Brain microvascular endothelial cell (primary cell): ENCODE data around the gene ZBED2.

Source experiments
- DNase-seq: peaks from one replicate; pipeline ENCODE4 v3.0.0-alpha.2; 2020
- H3K27ac ChIP-seq: fragments of 250-450 bp; sonication (Bioruptor Pico); 2 replicates; pipeline ENCODE4 v1.5.1; 2020; ENCODE audit warnings: mild to moderate bottlenecking, moderate library complexity
- H3K27me3 ChIP-seq: fragments of 250-450 bp; sonication (Bioruptor Pico); replicated peaks from 2 replicates; pipeline ENCODE4 v1.5.1; 2020; ENCODE audit warnings: mild to moderate bottlenecking
- H3K36me3 ChIP-seq: fragments of 250-450 bp; sonication (Bioruptor Pico); replicated peaks from 2 replicates; pipeline ENCODE4 v1.5.1; 2020; ENCODE audit warnings: mild to moderate bottlenecking
- H3K4me3 ChIP-seq: 2 replicates; pipeline ENCODE4 v1.5.1; 2011; ENCODE audit warnings: low read depth, mild to moderate bottlenecking, control low read depth, low read length, moderate library complexity
- CTCF ChIP-seq: IDR thresholded peaks from 2 replicates; pipeline ENCODE4 v1.5.1; 2011; ENCODE audit warnings: low read depth, mild to moderate bottlenecking, moderate library complexity, low read length, control low read depth, inconsistent platforms; ENCODE audit errors: missing control alignments
- in situ Hi-C: cut with HindIII; loops from 2 replicates; pipeline ENCODE4 v1.10.0; 2017; ENCODE audit warnings: low sequenced_read_pairs, low pct_ligation_motif_present

ZBED2 gene

GRCh38 chr3:111607240-111607920 is 12.2 kb upstream of the ZBED2 start:
- no peak for DNase-seq
- H3K27me3 ChIP-seq = no peaks in the 10 kb centered on the region
- H3K36me3 ChIP-seq = no peaks in the 10 kb centered on the region
- no peak overlapping the region for H3K4me3 ChIP-seq
- in situ Hi-C loops = no loop called here
- no peak overlapping the region for H3K27ac ChIP-seq
- no peak for TF ChIP-seq CTCF

- Histone ChIP-seq H3K27me3 (no peaks in the 10 kb centered on the region), H3K4me3 (no peak overlapping the region), H3K27ac (no peak overlapping the region), H3K36me3 (no peaks in the 10 kb centered on the region)
- in situ Hi-C loops = no loop called here
- DNase-seq = no peak
- no peak for TF ChIP-seq CTCF
Measured at GRCh38 chr3:111605493-111605892, 10.3 kb upstream of the ZBED2 start.

GRCh38 chr3:111605018-111605417 is 9.9 kb upstream of the ZBED2 start:
- no peak for DNase-seq
- TF ChIP-seq CTCF = no peak
- in situ Hi-C loops = no loop called here
- no peaks in the 10 kb centered on the region for H3K36me3 ChIP-seq
- no peak overlapping the region for H3K4me3 ChIP-seq
- H3K27me3 ChIP-seq = no peaks in the 10 kb centered on the region
- no peak overlapping the region for H3K27ac ChIP-seq

- H3K36me3 ChIP-seq = no peaks in the 10 kb centered on the region
- in situ Hi-C loops = no loop called here
- no peak for TF ChIP-seq CTCF
Measured at GRCh38 chr3:111604119-111604518, 9.0 kb upstream of the ZBED2 start.

GRCh38 chr3:111603679-111604078 is 8.5 kb upstream of the ZBED2 start:
- H3K27me3 ChIP-seq = no peaks in the 10 kb centered on the region
- TF ChIP-seq CTCF = no peak
- in situ Hi-C loops = no loop called here
- no peak for DNase-seq
- H3K4me3 ChIP-seq = no peak overlapping the region
- H3K27ac ChIP-seq = no peak overlapping the region
- no peaks in the 10 kb centered on the region for H3K36me3 ChIP-seq

More at GRCh38 chr3:111604119-111604518, 9.0 kb upstream of the ZBED2 start:
- no peaks in the 10 kb centered on the region for H3K27me3 ChIP-seq
- H3K27ac ChIP-seq = no peak overlapping the region
- no peak for DNase-seq
- H3K4me3 ChIP-seq = no peak overlapping the region

- Histone ChIP-seq H3K27ac (no peak overlapping the region), H3K27me3 (no peaks in the 10 kb centered on the region), H3K36me3 (no peaks in the 10 kb centered on the region), H3K4me3 (no peak overlapping the region)
- no peak for DNase-seq
- TF ChIP-seq CTCF = no peak
- in situ Hi-C loops = no loop called here
Measured at GRCh38 chr3:111601810-111602209, 6.7 kb upstream of the ZBED2 start.
